Naive B cell (primary cell): ENCODE measurements around the gene C6orf89. TPM values are rescaled to one million over a fixed set of nuclear protein-coding genes. Genes with fewer than 3 reads are reported as not detected.
"Not testable (repeated sequence)": the region's sequence is repeated elsewhere in the genome, so short reads cannot be mapped to it uniquely, and the experiment has no call there.

Experiments used
- ATAC-seq, 2 donors: fragments of 150-1000 bp; cut with Tn5 transposase; 2 replicates each; pipeline ENCODE4 v1.10.0; 2021; ENCODE audit warnings: low read depth in 2 of 2, mild to moderate bottlenecking in 2 of 2, moderate library complexity in 2 of 2
- DNase-seq: peaks from one replicate; pipeline ENCODE4 v3.0.0; 2022
- H3K27ac Mint-ChIP-seq, 6 donors: one replicate each; pipeline ENCODE4 v1.8.0; 2020 to 2022; ENCODE audit warnings: mild to moderate bottlenecking in 6 of 6, mixed read lengths in 6 of 6, moderate library complexity in 5 of 6, inconsistent platforms in 2 of 6
- H3K27me3 Mint-ChIP-seq, 3 donors: one replicate each; pipeline ENCODE4 v1.8.0; 2021 to 2022; ENCODE audit warnings: mixed read lengths in 3 of 3, mild to moderate bottlenecking in 1 of 3
- H3K36me3 Mint-ChIP-seq, 2 donors: one replicate each; pipeline ENCODE4 v1.8.0; 2020 to 2022; ENCODE audit warnings: mixed read lengths in 2 of 2, inconsistent platforms in 1 of 2, mild to moderate bottlenecking in 1 of 2
- H3K4me1 Mint-ChIP-seq, 3 donors: one replicate each; pipeline ENCODE4 v1.8.0; 2020 to 2022; ENCODE audit warnings: mixed read lengths in 3 of 3, inconsistent platforms in 1 of 3, mild to moderate bottlenecking in 1 of 3, moderate library complexity in 1 of 3
- H3K4me3 Mint-ChIP-seq, 8 donors: one replicate each; pipeline ENCODE4 v1.8.0; 2020 to 2022; ENCODE audit warnings: mild to moderate bottlenecking in 8 of 8, mixed read lengths in 8 of 8, moderate library complexity in 8 of 8, inconsistent platforms in 2 of 8
- H3K9me3 Mint-ChIP-seq, 7 donors: one replicate each; pipeline ENCODE4 v1.8.0; 2020 to 2022; ENCODE audit warnings: mixed read lengths in 7 of 7, mild to moderate bottlenecking in 5 of 7, inconsistent platforms in 2 of 7, moderate library complexity in 1 of 7
- polyA plus RNA-seq, 6 donors: library from polyadenylated mRNA; unstranded; fragments of 300-500 nt; fragmentation: Illumina TruSeq; gene quantifications; one replicate each; pipeline ENCODE4 v1.2.3, GENCODE V29; 2021; ENCODE audit warnings: low read depth in 6 of 6

The C6orf89 gene
- polyA plus RNA-seq, 6 donors from 2014 or later, result 24.1 to 37.5 (median 34.4) TPM

- ATAC-seq (no peak), DNase-seq (no peak)
- Mint-ChIP-seq H3K27me3 (peaks cover 11 to 29% (median 29%) of the 10 kb centered on the region in 3 donors), H3K9me3 (no peaks in the 10 kb centered on the region), H3K4me1 (peaks cover 9 to 13% (median 10%) of the 10 kb centered on the region in 3 donors), H3K27ac (peak overlapping the region in 2 of 6 donors; percentile 15 to 78), H3K36me3 (no peaks in the 10 kb centered on the region), H3K4me3 (no peak overlapping the region)
Observed at GRCh38 chr6:36940027-36940426, 54.3 kb downstream of the C6orf89 start.

- ATAC-seq, result not testable (repeated sequence)
Observed at GRCh38 chr6:36941561-36941960, 55.8 kb downstream of the C6orf89 start.

GRCh38 chr6:36942329-36942728 is 56.6 kb downstream of the C6orf89 start:
- not testable (repeated sequence) for H3K4me3 Mint-ChIP-seq, DNase-seq, H3K9me3 Mint-ChIP-seq, H3K36me3 Mint-ChIP-seq, ATAC-seq
- Mint-ChIP-seq H3K27me3 (peaks cover 11 to 23% (median 20%) of the 10 kb centered on the region in 3 donors), H3K4me1 (peaks cover 7 to 15% (median 13%) of the 10 kb centered on the region in 3 donors), H3K27ac (peak overlapping the region in 1 of 6 donors; percentile 64)

More at GRCh38 chr6:36941561-36941960, 55.8 kb downstream of the C6orf89 start:
- H3K4me1 Mint-ChIP-seq, result peaks cover 10 to 13% (median 13%) of the 10 kb centered on the region in 3 donors
- H3K27ac Mint-ChIP-seq, H3K9me3 Mint-ChIP-seq, H3K4me3 Mint-ChIP-seq, H3K36me3 Mint-ChIP-seq, DNase-seq: not testable (repeated sequence)
- peaks cover 11 to 29% (median 28%) of the 10 kb centered on the region in 3 donors for H3K27me3 Mint-ChIP-seq

GRCh38 chr6:36944650-36945049 is 58.9 kb downstream of the C6orf89 start:
- DNase-seq, result no peak
- peaks cover 12 to 21% (median 18%) of the 10 kb centered on the region in 3 donors for H3K4me1 Mint-ChIP-seq

GRCh38 chr6:36945301-36945700 is 59.5 kb downstream of the C6orf89 start:
- no peak for DNase-seq
- Mint-ChIP-seq H3K27ac (peak overlapping the region in 1 of 6 donors; percentile 17), H3K36me3 (no peaks in the 10 kb centered on the region), H3K4me3 (no peak overlapping the region), H3K27me3 (peaks cover 0 to 4% (median 3%) of the 10 kb centered on the region in 3 donors), H3K4me1 (peaks cover 12 to 21% (median 16%) of the 10 kb centered on the region in 3 donors), H3K9me3 (no peaks in the 10 kb centered on the region)
- no peak for ATAC-seq

More at GRCh38 chr6:36944650-36945049, 58.9 kb downstream of the C6orf89 start:
- ATAC-seq, result no peak
- Mint-ChIP-seq H3K36me3 (no peaks in the 10 kb centered on the region), H3K4me3 (no peak overlapping the region), H3K27ac (no peak overlapping the region), H3K27me3 (peaks cover 4 to 11% (median 8%) of the 10 kb centered on the region in 3 donors), H3K9me3 (no peaks in the 10 kb centered on the region)

GRCh38 chr6:36946526-36946925 is 60.8 kb downstream of the C6orf89 start:
- Mint-ChIP-seq H3K9me3 (no peaks in the 10 kb centered on the region), H3K27me3 (no peaks in the 10 kb centered on the region), H3K4me3 (no peak overlapping the region), H3K36me3 (no peaks in the 10 kb centered on the region), H3K4me1 (peaks cover 12 to 21% (median 14%) of the 10 kb centered on the region in 3 donors), H3K27ac (peak overlapping the region in 2 of 6 donors; percentile 21 to 75)
- DNase-seq (no peak), ATAC-seq (no peak)

- DNase-seq (peak; percentile 46), ATAC-seq (peak; percentile 76 to 80)
- peaks cover 12 to 21% (median 14%) of the 10 kb centered on the region in 3 donors for H3K4me1 Mint-ChIP-seq
- no peaks in the 10 kb centered on the region for H3K27me3 Mint-ChIP-seq
- no peaks in the 10 kb centered on the region for H3K36me3 Mint-ChIP-seq
- H3K27ac Mint-ChIP-seq, result peak overlapping the region in 1 of 6 donors; percentile 35
- H3K4me3 Mint-ChIP-seq, result peak overlapping the region in 1 of 8 donors; percentile 39
- no peaks in the 10 kb centered on the region for H3K9me3 Mint-ChIP-seq
Observed at GRCh38 chr6:36947570-36948351, 62.0 kb downstream of the C6orf89 start.

- Mint-ChIP-seq H3K4me1 (peaks cover 14 to 21% (median 16%) of the 10 kb centered on the region in 3 donors), H3K27ac (peak overlapping the region in 2 of 6 donors; percentile 51)
- not testable (repeated sequence) for ATAC-seq, H3K27me3 Mint-ChIP-seq, H3K36me3 Mint-ChIP-seq, H3K9me3 Mint-ChIP-seq, DNase-seq, H3K4me3 Mint-ChIP-seq
Observed at GRCh38 chr6:36949076-36949475, 63.3 kb downstream of the C6orf89 start.

- H3K4me1 Mint-ChIP-seq, result peaks cover 20 to 24% (median 21%) of the 10 kb centered on the region in 3 donors
- DNase-seq (no peak), ATAC-seq (no peak)
- H3K9me3 Mint-ChIP-seq, result no peaks in the 10 kb centered on the region
- H3K36me3 Mint-ChIP-seq, result no peaks in the 10 kb centered on the region
- no peak overlapping the region for H3K4me3 Mint-ChIP-seq
- H3K27me3 Mint-ChIP-seq, result no peaks in the 10 kb centered on the region
- no peak overlapping the region for H3K27ac Mint-ChIP-seq
Observed at GRCh38 chr6:36949636-36950035, 63.9 kb downstream of the C6orf89 start.

GRCh38 chr6:36953931-36954261 is 68.1 kb downstream of the C6orf89 start:
- Mint-ChIP-seq H3K27ac (peak overlapping the region in 2 of 6 donors; percentile 44), H3K9me3 (no peaks in the 10 kb centered on the region), H3K4me1 (peaks cover 29 to 36% (median 33%) of the 10 kb centered on the region in 3 donors), H3K4me3 (peak overlapping the region in 7 of 8 donors; percentile 37 to 85 (median 74)), H3K27me3 (no peaks in the 10 kb centered on the region), H3K36me3 (no peaks in the 10 kb centered on the region)
- ATAC-seq (no peak), DNase-seq (no peak)

- H3K36me3 Mint-ChIP-seq, result no peaks in the 10 kb centered on the region
- ATAC-seq, result peak; percentile 41 to 44
- H3K27ac Mint-ChIP-seq, result peak within 1 kb of the TSS in 5 of 6 donors; percentile 20 to 91 (median 64)
- H3K4me1 Mint-ChIP-seq, result peaks cover 29 to 33% (median 32%) of the 10 kb centered on the region in 3 donors
- peak; percentile 15 for DNase-seq
- peak within 1 kb of the TSS; percentile 44 to 85 (median 78) for H3K4me3 Mint-ChIP-seq
- H3K9me3 Mint-ChIP-seq, result no peaks in the 10 kb centered on the region
- H3K27me3 Mint-ChIP-seq, result no peaks in the 10 kb centered on the region
Observed at GRCh38 chr6:36954262-36954931, 68.6 kb downstream of the C6orf89 start, which contains the start of gene PI16. Gene PI16 (plus strand): TSS chr6:36954738. CDS start chr6:36954761, 23 bp downstream.

- no peaks in the 10 kb centered on the region for H3K27me3 Mint-ChIP-seq
- H3K36me3 Mint-ChIP-seq, result no peaks in the 10 kb centered on the region
- peak; percentile 45 to 56 for ATAC-seq
- H3K4me1 Mint-ChIP-seq, result peaks cover 29 to 33% (median 32%) of the 10 kb centered on the region in 3 donors
- peak overlapping the region in 7 of 8 donors; percentile 23 to 85 (median 82) for H3K4me3 Mint-ChIP-seq
- peak overlapping the region in 4 of 6 donors; percentile 20 to 91 (median 77) for H3K27ac Mint-ChIP-seq
- no peak for DNase-seq
- no peaks in the 10 kb centered on the region for H3K9me3 Mint-ChIP-seq
Observed at GRCh38 chr6:36955136-36955535, 69.4 kb downstream of the C6orf89 start.

- H3K36me3 Mint-ChIP-seq, result no peaks in the 10 kb centered on the region
- no peaks in the 10 kb centered on the region for H3K27me3 Mint-ChIP-seq
- ATAC-seq (peak; percentile 14 to 20), DNase-seq (no peak)
- peaks cover 29 to 33% (median 32%) of the 10 kb centered on the region in 3 donors for H3K4me1 Mint-ChIP-seq
- H3K9me3 Mint-ChIP-seq, result no peaks in the 10 kb centered on the region
- peak overlapping the region in 3 of 6 donors; percentile 64 to 90 (median 88) for H3K27ac Mint-ChIP-seq
- peak overlapping the region in 7 of 8 donors; percentile 36 to 85 (median 74) for H3K4me3 Mint-ChIP-seq
Observed at GRCh38 chr6:36955671-36956445, 70.1 kb downstream of the C6orf89 start.
